ENCODE measurements around the gene ACAA1.
"Not testable (repeated sequence)": the region's sequence is repeated elsewhere in the genome, so short reads cannot be mapped to it uniquely, and the experiment has no call there.

ACAA1 gene

DNA sequence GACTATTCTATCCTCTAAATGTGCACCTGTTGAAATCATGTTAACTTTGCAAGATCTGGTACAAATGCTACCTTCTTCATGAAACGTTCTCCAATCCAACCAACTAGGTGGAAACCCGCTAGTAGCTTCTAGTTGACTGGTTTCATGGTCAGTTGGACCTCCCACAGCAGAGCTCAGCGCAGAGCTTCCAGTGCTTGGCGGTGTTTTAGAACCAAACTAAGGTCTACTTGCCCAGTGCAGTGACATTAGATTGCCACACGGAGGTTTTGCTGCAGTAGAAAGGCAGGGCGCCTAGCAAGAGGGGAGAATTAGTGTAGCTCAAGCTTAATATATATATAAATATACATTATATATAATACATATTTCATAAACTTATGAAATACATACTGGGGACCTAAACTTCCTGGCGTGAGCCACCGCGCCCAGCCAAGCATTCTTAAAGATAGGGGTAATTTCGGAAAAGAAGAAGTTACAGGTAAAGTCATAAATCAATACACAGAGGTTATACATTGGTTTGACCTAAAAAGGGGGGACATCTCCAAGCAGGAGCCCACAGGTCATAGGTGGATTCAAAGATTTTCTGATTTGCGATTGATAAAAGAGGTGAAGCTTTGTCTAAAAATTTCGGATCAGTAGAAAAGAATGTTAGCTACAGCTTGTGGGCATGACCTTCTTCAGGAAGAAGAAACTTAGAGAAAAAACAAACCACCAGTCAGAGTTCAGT, 26.4 kb upstream of the ACAA1 start:
- TF ChIP-seq, protein P1, sequence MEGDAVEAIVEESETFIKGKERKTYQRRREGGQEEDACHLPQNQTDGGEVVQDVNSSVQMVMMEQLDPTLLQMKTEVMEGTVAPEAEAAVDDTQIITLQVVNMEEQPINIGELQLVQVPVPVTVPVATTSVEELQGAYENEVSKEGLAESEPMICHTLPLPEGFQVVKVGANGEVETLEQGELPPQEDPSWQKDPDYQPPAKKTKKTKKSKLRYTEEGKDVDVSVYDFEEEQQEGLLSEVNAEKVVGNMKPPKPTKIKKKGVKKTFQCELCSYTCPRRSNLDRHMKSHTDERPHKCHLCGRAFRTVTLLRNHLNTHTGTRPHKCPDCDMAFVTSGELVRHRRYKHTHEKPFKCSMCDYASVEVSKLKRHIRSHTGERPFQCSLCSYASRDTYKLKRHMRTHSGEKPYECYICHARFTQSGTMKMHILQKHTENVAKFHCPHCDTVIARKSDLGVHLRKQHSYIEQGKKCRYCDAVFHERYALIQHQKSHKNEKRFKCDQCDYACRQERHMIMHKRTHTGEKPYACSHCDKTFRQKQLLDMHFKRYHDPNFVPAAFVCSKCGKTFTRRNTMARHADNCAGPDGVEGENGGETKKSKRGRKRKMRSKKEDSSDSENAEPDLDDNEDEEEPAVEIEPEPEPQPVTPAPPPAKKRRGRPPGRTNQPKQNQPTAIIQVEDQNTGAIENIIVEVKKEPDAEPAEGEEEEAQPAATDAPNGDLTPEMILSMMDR (IDR thresholded peaks at IDR 0.05; ENCODE audit: control insufficient read depth, insufficient read depth, low read depth, low read length, missing control alignments) = no peak
- no peak for DNase-seq (ENCODE audit: low read depth)
- H3K4me3 ChIP-seq (ENCODE audit: control insufficient read depth, low read depth, low read length) = no peak overlapping the region

DNA sequence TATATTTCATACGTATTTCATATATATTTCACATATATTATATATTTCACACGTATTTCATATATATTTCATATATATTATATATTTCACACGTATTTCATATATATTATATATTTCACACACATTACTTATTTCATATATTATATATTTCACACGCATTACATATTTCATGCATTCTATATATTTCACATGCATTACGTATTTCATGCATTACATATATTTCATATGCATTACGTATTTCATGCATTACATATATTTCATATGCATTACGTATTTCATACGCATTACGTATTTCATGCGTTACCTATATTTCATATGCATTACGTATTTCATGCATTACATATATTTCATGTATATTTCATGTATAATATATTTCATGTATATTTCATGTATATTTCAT, 23.8 kb upstream of the ACAA1 start:
- not testable (repeated sequence) for DNase-seq (ENCODE audit: low read depth); H3K4me3 ChIP-seq (ENCODE audit: control insufficient read depth, low read depth, low read length)

DNA sequence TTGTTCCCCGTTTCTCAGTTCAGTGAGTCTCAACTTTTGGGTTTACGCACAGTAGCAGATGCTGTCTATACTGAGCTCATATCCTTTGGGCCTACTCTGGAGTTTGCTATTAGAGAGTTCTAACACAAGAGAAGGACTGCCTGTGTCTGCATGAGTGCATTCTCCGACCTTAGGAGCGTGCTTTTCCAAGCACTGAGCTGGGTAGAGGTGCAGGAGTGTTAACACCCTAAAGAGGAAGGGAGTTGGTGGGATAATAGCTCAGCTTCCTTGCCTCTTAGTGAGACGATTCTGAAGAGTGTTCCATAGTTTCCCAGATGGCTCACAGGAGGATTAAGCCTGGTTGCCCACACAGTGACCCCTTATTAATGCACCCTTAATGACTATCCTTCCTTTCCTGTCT, 21.5 kb upstream of the ACAA1 start:
- H3K4me3 ChIP-seq (ENCODE audit: control insufficient read depth, low read depth, low read length) = no peak overlapping the region
- DNase-seq (ENCODE audit: low read depth) = no peak
- TF ChIP-seq, protein P1 (IDR thresholded peaks at IDR 0.05; ENCODE audit: control insufficient read depth, insufficient read depth, low read depth, low read length, missing control alignments) = no peak

DNA sequence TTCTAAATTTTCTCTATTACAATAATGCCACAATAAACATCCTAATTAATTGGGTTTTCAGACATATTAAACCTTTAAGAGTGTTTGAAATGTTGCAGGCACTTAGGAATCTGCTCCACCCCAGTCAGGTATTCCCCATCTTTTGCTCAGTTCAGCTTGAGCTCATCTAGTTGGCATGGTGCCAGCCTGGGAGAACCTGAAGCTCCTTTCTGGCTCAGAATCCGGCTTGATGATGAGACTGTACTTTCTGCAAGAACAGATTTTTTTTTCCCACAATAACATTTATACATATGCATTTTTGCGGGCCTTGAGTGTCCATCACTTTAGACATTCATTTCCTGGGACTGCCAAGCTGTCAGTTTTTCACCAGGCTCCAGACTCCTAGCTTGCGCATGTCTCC, 20.7 kb upstream of the ACAA1 start:
- H3K4me3 ChIP-seq (ENCODE audit: control insufficient read depth, low read depth, low read length) = no peak overlapping the region
- TF ChIP-seq, protein P1 (IDR thresholded peaks at IDR 0.05; ENCODE audit: control insufficient read depth, insufficient read depth, low read depth, low read length, missing control alignments) = no peak
- DNase-seq (ENCODE audit: low read depth) = no peak

DNA sequence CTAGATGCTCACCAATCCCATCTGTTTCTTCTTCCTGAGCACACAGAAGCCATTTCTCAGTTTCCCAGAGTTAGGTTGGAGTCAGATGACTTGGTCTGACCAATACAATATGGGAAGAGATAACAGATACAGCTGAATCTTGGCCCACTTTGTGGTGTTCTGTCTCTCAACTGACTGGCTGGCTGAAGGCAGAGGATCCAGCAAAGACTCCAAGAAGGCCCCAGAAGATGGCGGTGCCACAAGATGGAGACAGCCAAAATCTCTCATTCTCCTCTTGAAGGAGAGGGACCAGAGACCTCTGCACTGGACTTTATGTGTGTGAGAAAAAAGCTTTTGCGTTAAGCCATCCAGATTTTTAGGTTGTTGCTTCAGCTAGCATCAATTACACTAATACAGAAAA, 20.2 kb upstream of the ACAA1 start:
- no peak for DNase-seq (ENCODE audit: low read depth)
- TF ChIP-seq, protein P1 (IDR thresholded peaks at IDR 0.05; ENCODE audit: control insufficient read depth, insufficient read depth, low read depth, low read length, missing control alignments) = no peak
- H3K4me3 ChIP-seq (ENCODE audit: control insufficient read depth, low read depth, low read length) = no peak overlapping the region

DNA sequence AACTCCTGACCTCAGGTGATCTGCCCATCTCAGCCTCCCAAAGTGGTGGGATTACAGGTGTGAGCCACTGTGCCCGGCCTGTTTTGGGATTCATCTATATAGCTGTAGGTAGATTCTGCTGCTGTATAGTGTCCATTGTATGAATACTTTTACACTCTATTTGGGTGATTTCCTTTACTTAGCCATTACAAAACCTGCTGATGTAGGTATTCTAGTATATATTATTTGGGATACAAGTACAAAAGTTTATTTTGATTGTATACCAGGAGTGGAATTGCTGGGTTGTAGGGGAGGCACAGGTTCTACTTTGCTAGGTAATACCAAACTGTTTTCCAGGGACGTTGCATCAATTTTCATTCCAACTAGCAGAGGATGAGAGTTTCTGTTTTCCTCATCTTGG, 18.9 kb upstream of the ACAA1 start:
- no peak for DNase-seq (ENCODE audit: low read depth)
- TF ChIP-seq, protein P1 (IDR thresholded peaks at IDR 0.05; ENCODE audit: control insufficient read depth, insufficient read depth, low read depth, low read length, missing control alignments) = no peak
- H3K4me3 ChIP-seq (ENCODE audit: control insufficient read depth, low read depth, low read length) = no peak overlapping the region

DNA sequence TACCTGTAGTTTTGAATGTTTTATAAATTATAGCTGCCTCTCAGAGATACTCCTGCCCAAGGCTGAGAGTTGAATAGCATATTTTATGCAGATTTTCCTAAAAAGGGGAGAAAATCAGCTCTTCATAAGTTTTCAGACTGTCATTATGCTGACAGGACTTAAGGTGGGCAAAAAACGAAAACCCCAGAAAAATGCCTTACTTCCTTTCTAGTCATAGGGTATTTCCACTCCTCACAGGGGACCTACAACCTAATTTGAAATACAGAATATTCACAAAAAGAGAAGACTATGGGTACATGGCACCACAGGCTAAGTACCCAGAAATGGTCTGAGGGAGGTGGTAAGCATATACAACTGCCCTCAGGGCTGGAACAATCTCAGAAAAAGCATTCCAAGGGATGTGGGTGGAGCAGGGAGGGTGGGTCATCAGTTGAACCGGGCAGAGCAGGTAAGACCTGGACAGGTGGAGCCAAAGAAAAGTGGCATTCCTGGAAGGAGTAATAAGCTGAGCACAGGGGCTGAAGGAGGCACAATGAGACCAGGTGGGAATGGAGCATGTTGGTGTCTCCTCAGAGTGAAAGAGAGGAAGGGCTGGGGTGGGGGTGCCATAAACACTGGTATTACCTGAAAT, 17.8 kb upstream of the ACAA1 start:
- no peak overlapping the region for H3K4me3 ChIP-seq (ENCODE audit: control insufficient read depth, low read depth, low read length)
- no peak for DNase-seq (ENCODE audit: low read depth)
- TF ChIP-seq, protein P1 (IDR thresholded peaks at IDR 0.05; ENCODE audit: control insufficient read depth, insufficient read depth, low read depth, low read length, missing control alignments) = no peak

All from AG09309 (cell line).